Measurements from ENCODE around the gene RCAN1. TPM values are rescaled to one million over a fixed set of nuclear protein-coding genes. Genes with fewer than 3 reads are reported as not detected.

Gene RCAN1
- total and polyA plus RNA-seq, 2 of the 13 experiments (the other 11 are each of a cell fraction or from before 2014, with no cell fraction given): 9.4 to 34.1 TPM

DNA sequence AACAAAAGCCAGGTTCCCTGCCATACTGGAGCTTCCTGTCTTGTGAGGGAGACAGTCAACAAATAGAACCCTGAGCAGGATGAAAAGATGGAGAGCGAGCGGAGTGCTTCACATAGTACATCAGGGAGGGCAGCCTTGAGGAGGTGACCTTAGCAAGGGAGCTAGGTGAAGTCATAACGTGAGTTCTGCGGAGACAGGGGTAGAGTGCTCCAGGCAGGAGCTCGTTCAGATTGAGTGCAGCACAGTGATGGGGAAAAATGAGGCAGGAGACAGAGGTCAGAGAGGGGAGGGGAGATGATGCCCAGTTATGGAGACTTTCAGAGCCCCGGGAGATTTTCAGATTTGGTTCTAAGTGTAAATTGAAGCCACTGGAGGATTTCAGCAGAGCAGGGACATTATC lies 38.6 kb upstream of the RCAN1 start:
- intact Hi-C loops (cut with micrococcal nuclease; ENCODE audit: unreplicated experiment): no loop called here
- Histone ChIP-seq H3K79me2 (ENCODE audit: insufficient read depth, low read length) (no peaks in the 10 kb centered on the region), H3K9me3 (ENCODE audit: low read length) (peaks cover 12% of the 10 kb centered on the region; the same call in 1 of the 2 replicates), H3K27me3 (ENCODE audit: control insufficient read depth in 1 of 2, insufficient read depth in 2 of 2, low read length in 2 of 2) (peaks cover 2 to 4% of the 10 kb centered on the region in 2 experiments; a peak in 2 of 5 replicates), H3K4me1 (ENCODE audit: insufficient read depth, low read length) (no peaks in the 10 kb centered on the region), H3K36me3 (replicated peaks in 1 of 2; ENCODE audit: control insufficient read depth in 1 of 2, insufficient read depth in 2 of 2, low read length in 2 of 2) (no peaks in the 10 kb centered on the region), H3K9ac (ENCODE audit: insufficient read depth, low read depth, low read length) (no peak overlapping the region), H3K27ac (ENCODE audit: extremely low read length, insufficient read depth, low read length) (no peak overlapping the region), H3K4me2 (ENCODE audit: low read depth, low read length) (no peak overlapping the region), H2AFZ (ENCODE audit: low read length) (no peak overlapping the region), H4K20me1 (ENCODE audit: insufficient read depth, low read length) (no peaks in the 10 kb centered on the region), H3K4me3 (replicated peaks in 1 of 3; ENCODE audit: insufficient read depth in 1 of 3, low read depth in 2 of 3, low read length in 3 of 3) (no peak overlapping the region)
- ATAC-seq (no peak), FAIRE-seq (no peak), DNase-seq (ENCODE audit: low spot score) (no peak)
- WGBS (ENCODE audit: low lambda C conversion rate): 47% methylated on average over 6 of the region's 6 CpGs
- CTCF ChIA-PET (ENCODE audit: low intra/inter-chr PET ratio, low total read pairs): no interaction called here
- in situ Hi-C loops (cut with HindIII; ENCODE audit: extremely low pct_ligation_motif_present, low pct_unique_long_range_greater_than_20kb): no loop called here
- no TSS peak for BruUV-seq (replicated peaks)
- TF ChIP-seq, protein P1, sequence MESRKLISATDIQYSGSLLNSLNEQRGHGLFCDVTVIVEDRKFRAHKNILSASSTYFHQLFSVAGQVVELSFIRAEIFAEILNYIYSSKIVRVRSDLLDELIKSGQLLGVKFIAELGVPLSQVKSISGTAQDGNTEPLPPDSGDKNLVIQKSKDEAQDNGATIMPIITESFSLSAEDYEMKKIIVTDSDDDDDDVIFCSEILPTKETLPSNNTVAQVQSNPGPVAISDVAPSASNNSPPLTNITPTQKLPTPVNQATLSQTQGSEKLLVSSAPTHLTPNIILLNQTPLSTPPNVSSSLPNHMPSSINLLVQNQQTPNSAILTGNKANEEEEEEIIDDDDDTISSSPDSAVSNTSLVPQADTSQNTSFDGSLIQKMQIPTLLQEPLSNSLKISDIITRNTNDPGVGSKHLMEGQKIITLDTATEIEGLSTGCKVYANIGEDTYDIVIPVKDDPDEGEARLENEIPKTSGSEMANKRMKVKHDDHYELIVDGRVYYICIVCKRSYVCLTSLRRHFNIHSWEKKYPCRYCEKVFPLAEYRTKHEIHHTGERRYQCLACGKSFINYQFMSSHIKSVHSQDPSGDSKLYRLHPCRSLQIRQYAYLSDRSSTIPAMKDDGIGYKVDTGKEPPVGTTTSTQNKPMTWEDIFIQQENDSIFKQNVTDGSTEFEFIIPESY (CRISPR knock-in tag; IDR thresholded peaks at IDR 0.05): no peak
- TF ChIP-seq CENPT (CRISPR knock-in tag; IDR thresholded peaks at IDR 0.05; ENCODE audit: low read depth): no peak
- TF ChIP-seq HOXA7 (CRISPR knock-in tag; IDR thresholded peaks at IDR 0.05): no peak
- TF ChIP-seq HOXD1 (CRISPR knock-in tag; IDR thresholded peaks at IDR 0.05): no peak
- TF ChIP-seq NBN (conservative IDR thresholded peaks at IDR 0.05): no peak
- no peak for TF ChIP-seq ZBTB7B (CRISPR knock-in tag; IDR thresholded peaks at IDR 0.05)
- TF ChIP-seq MIER3 (CRISPR knock-in tag; IDR thresholded peaks at IDR 0.05; ENCODE audit: borderline replicate concordance): no peak
- TF ChIP-seq, protein P2, sequence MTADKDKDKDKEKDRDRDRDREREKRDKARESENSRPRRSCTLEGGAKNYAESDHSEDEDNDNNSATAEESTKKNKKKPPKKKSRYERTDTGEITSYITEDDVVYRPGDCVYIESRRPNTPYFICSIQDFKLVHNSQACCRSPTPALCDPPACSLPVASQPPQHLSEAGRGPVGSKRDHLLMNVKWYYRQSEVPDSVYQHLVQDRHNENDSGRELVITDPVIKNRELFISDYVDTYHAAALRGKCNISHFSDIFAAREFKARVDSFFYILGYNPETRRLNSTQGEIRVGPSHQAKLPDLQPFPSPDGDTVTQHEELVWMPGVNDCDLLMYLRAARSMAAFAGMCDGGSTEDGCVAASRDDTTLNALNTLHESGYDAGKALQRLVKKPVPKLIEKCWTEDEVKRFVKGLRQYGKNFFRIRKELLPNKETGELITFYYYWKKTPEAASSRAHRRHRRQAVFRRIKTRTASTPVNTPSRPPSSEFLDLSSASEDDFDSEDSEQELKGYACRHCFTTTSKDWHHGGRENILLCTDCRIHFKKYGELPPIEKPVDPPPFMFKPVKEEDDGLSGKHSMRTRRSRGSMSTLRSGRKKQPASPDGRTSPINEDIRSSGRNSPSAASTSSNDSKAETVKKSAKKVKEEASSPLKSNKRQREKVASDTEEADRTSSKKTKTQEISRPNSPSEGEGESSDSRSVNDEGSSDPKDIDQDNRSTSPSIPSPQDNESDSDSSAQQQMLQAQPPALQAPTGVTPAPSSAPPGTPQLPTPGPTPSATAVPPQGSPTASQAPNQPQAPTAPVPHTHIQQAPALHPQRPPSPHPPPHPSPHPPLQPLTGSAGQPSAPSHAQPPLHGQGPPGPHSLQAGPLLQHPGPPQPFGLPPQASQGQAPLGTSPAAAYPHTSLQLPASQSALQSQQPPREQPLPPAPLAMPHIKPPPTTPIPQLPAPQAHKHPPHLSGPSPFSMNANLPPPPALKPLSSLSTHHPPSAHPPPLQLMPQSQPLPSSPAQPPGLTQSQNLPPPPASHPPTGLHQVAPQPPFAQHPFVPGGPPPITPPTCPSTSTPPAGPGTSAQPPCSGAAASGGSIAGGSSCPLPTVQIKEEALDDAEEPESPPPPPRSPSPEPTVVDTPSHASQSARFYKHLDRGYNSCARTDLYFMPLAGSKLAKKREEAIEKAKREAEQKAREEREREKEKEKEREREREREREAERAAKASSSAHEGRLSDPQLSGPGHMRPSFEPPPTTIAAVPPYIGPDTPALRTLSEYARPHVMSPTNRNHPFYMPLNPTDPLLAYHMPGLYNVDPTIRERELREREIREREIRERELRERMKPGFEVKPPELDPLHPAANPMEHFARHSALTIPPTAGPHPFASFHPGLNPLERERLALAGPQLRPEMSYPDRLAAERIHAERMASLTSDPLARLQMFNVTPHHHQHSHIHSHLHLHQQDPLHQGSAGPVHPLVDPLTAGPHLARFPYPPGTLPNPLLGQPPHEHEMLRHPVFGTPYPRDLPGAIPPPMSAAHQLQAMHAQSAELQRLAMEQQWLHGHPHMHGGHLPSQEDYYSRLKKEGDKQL (CRISPR knock-in tag; IDR thresholded peaks at IDR 0.05; ENCODE audit: low read depth): no peak
- POLR2A ChIA-PET: no interaction called here

Measured in HepG2 (cell line).